ENCODE measurements around the gene CLEC2A.
"Not testable (repeated sequence)": the region's sequence is repeated elsewhere in the genome, so short reads cannot be mapped to it uniquely, and the experiment has no call there.

The CLEC2A gene, protein sequence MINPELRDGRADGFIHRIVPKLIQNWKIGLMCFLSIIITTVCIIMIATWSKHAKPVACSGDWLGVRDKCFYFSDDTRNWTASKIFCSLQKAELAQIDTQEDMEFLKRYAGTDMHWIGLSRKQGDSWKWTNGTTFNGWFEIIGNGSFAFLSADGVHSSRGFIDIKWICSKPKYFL
- 0 reads per million in 2 experiments for total RNA-seq

DNA sequence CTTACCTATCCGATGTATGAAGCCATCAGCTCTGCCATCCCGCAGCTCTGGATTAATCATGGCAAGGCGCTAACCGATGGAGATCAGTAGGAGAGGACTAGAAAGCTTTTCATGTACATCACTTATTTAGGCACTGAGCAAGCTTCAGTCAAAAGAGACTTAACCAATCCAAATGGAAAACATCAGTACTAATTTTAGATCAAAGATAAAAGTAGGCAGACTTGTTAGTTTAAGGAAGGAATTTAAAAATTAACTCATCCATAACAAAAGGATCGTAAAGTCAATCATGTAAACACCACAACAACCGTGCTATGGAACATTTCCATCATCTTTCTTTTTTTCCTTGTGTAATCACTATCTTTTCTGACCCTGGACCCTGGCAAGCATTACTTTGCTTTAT lies at the start of gene CLEC2A:
CLEC2A (minus strand) TSS at position 101 of the 400 bp plus-strand sequence; CDS start at position 60, 41 bp downstream.
- DNase-seq (ENCODE audit: low read depth) = no peak

DNA sequence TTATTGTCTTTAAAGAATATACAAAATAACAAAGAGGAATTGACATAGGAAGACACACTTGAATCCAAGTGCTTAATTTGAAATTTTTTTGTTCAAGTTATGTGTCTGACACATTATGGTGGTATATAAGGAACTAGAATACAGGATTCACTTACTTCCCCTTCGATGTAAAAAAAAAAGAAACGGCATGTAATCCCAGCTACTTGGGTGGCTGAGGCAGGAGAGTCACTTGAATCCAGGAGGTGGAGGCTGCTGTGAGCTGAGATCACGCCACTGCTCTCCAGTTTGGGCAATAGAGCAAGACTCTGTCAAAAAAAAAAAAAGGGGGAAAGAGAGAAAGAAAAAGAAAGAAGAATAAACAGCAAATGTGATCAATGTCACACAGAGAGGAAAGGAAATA lies 48.0 kb upstream of the CLEC2A start:
- DNase-seq (ENCODE audit: low read depth) = no peak

DNA sequence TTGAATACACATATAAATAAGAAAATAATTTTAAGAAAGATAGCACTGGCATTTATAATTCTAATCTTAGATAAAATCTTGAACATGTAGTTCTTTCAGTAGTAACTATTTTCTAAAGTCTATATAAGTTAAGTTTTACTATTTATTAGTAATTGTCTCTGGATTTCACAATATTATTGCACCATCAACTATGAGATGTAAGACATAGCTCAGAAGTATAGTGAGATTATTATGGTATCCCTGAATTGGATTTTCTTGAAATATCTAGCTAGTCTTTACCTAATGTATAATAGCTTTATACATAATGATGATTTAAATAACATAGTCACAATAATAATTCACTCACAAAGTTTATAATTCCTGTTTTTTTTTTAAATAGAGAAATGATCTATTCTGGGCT lies 45.7 kb upstream of the CLEC2A start:
- DNase-seq (ENCODE audit: low read depth) = no peak

DNA sequence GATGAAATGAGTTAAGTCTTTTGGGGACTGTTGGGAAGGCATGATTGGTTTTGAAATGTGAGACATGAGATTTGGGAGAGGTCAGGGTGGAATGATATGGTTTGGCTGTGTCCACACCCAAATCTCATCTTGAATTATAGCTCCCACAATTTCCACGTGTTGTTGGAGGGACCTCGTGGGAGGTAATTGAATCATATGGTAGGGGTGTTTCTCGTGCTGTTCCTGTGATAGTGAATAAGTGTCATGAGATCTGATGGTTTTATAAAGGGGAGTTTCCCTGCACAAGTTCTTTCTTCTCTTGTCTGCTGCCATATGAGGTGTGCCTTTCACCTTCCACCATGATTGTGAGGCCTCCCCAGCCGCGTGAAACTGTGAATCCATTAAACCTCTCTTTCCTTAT lies 44.5 kb upstream of the CLEC2A start:
- not testable (repeated sequence) for DNase-seq (ENCODE audit: low read depth)

DNA sequence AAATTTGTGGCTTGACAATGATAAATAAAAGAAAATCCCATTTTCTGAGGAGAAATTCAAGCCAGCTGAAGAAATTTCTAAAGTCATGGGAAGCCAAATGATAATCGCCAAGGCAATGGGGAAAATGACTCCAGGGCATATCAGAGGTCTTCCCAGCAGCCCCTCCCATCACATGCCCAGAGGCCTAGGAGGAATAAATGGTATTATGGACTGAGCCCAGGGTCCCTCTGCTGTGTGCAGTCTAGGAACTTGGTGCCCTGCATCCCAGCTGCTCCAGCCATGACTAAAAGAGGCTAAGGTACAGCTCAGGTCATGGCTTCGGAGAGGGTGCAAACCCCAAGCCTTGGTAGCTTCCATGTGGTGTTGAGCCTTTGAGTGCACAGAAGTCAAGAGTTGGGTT lies 43.4 kb upstream of the CLEC2A start:
- DNase-seq (ENCODE audit: low read depth) = no peak

DNA sequence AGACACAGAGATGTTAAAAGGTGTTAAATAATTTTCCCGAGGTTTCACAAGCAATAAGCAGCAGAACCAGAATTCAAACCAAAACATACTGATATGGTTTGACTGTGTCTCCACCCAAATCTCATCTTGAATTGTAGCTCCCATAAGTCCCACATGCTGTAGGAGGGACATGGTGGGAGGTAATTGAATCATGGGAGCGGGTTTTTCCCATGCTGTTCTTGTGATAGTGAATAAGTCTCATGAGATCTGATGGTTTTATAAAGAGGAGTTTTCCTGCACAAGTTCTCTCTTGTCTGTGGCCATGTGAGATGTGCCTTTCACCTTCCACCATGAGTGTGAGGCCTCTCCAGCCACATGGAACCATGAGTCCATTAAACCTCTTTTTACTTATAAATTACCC lies 42.6 kb upstream of the CLEC2A start:
- not testable (repeated sequence) for DNase-seq (ENCODE audit: low read depth)

DNA sequence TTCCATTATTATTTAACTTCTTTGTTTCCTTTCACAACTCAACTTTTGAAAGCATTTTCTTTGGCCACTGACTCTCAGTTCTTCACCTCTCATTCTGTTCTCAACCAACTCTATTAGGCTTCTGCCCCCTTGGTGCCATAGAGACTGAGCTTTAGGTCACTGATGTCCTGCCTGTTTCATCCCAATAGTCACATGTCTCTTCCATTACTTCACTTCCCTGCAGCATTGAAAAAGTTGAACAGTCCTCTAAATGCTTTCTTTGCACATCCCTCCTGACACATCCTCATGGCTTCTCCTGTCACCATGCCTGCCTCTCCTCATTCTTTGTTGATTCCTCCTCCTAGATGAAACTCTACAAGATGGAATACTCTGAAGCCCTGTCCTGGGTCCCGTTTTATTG lies 41.8 kb upstream of the CLEC2A start:
- no peak for DNase-seq (ENCODE audit: low read depth)

DNA sequence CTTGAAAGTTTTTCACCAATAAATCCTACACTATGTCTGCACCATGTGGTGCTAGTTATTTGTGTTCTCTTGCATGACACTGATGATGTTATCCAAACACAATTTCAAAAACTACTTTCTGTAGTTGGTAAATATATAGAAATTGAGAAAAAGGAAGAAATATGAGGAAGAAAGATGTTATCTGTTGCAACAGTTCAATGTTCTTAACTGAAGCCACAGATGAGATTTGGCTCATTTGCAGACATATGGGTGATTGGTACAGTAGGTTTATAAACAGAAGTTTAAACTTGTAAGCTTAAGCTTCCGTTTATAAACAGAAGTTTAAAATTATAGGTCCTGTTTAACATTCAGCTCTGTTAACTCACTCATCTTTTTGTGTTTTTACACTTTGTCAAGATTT lies 39.0 kb upstream of the CLEC2A start, which contains the start of gene CLEC12A:
CLEC12A (plus strand) TSS at position 229 of the 400 bp plus-strand sequence. CDS start 188 bp downstream, outside the sequence.
- no peak for DNase-seq (ENCODE audit: low read depth)

DNA sequence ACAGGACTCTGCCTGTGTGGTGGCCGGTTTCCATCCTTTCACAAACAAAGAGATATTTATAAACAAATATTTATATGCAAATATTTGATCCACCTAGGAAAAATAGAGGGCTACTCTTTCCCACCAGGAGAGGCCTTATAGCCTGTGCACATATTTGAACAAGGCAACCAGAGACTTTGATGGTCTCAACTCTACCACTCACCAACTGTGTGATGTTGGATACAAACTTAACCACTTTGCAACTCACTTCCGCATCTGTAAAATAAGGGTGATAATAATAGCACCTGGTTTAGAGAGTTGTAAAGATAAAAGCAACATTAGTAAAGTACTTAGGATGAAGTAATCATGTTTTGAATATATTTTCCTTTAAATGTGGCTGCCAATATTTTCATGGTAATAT lies 37.5 kb upstream of the CLEC2A start:
- DNase-seq (ENCODE audit: low read depth) = no peak

DNA sequence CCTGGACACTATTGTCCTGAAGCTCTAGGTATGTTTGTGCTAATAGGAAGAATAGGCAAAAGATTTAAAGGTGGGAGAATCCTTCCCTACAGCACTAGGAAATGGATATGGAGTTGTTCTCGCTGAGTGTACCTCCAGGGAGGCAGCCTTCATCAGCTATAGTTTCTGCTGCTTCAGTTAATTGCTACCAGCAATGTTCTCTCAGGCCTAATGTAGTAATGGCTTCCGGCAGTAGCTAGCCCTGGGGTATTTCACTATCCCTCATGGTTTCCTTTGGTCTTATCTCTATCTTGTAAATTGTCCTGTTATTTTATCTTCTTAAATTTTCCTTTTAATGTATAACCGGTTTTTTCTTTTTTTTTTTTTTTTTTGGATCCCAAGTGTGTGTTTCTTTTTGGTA lies 29.7 kb upstream of the CLEC2A start:
- no peak for DNase-seq (ENCODE audit: low read depth)

DNA sequence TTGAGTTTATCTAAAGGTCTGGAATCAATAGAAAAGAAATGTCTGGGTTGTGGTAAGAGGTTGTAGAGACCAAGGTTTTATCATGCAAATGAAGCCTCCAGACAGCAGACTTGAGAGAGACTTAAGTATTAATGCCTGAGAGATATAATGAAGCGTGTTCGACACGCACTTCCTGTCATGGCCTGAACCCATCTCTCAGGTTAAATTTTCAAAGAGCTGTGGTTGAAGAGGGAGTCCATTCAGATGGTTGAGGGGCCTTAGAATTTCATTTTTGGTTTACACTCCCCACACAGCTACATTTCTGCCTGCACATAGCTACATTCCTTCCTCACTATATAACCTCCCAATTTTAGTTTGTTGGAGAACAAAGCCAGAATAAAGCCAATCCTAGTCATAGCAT lies 28.9 kb upstream of the CLEC2A start:
- no peak for DNase-seq (ENCODE audit: low read depth)

DNA sequence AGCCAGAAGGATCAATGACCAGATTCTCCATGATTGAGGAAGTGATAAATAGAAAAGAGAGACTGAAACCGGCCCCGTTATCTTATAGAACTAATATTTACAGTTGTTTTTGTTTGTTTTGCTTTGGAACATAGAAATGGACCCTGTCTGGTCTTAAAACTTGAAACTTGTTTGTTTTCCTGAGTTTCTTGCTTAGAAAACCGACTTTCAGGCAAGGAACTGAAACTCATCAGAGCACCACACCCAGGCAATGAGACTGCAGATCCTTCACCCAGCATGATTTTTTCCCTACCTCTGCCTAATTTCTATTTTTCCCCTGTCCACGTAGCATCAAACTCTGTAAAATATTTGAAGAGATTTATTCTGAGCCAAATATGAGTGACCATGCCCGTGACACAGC lies 28.4 kb upstream of the CLEC2A start:
- DNase-seq (ENCODE audit: low read depth) = no peak

DNA sequence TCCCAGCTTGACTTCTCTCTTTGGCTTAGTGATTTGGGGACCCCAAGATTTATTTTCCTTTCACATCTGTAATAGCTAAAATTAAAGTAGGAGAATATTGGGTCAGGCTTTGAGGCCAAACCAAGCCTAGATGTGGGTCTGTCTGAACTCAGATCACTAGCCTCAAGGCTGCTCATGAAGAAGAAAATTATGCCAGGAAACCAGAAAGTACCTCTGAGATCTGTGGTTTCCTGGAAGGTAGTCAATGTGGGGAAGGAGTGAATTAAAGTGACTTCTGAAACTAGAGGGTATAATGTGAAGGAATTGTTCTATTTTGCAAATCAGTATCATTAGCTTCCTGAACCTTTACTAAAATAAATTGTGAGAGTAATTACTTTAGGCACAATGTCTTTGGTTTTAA lies 25.7 kb upstream of the CLEC2A start:
- DNase-seq (ENCODE audit: low read depth) = no peak

DNA sequence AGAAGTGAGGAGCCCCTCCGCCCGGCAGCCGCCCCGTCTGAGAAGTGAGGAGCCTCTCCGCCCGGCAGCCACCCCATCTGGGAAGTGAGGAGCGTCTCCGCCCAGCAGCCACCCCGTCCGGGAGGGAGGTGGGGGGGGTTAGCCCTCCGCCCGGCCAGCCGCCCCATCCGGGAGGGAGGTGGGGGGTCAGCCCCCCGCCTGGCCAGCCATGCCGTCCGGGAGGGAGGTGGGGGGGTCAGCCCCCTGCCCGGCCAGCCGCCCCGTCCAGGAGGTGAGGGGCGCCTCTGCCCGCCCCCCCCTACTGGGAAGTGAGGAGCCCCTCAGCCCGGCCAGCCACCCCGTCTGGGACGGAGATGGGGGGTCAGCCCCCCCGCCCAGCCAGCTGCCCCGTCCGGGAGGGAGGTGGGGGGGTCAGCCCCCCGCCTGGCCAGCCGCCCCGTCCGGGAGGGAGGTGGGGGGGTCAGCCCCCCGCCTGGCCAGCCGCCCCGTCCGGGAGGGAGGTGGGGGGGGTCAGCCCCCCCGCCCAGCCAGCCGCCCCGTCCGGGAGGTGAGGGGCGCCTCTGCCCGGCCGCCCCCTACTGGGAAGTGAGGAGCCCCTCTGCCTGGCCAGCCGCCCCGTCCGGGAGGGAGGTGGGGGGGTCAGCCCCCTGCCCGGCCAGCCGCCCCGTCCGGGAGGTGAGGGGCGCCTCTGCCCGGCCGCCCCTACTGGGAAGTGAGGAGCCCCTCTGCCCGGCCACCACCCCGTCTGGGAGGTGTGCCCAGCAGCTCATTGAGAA lies 21.0 kb upstream of the CLEC2A start:
- DNase-seq (ENCODE audit: low read depth) = not testable (repeated sequence)

DNA sequence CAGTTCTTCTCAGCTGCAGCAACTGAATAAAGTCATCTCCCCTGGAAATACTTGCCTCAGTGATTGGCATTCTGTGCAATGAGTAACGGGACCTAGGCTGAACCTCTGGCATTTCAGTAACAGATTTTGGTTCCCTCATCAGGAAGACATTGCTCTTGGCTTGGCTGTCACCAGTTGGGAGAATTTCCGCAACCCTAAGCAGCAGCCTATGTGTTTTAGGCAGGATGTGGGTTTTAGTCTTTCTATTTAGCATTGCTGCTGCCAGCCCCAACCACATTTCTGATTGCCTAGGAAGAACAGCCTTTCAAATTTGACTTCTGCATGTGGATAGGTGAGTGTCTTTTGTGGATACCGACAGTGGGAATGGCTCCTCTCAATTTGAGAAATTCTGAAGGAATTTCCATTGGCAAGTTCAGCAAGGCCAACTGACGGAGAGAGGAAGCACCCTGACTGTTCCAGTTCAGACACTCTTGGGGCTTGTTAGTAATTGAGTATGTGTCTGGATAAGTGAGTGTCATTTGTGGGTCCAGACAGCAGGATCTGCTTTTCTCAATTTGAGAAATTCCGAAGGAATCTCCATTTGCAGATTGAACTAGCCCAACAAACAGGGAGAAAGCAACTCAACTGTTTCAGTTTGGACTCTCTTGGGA lies 19.0 kb upstream of the CLEC2A start:
- peak; percentile 12 for DNase-seq (ENCODE audit: low read depth)

DNA sequence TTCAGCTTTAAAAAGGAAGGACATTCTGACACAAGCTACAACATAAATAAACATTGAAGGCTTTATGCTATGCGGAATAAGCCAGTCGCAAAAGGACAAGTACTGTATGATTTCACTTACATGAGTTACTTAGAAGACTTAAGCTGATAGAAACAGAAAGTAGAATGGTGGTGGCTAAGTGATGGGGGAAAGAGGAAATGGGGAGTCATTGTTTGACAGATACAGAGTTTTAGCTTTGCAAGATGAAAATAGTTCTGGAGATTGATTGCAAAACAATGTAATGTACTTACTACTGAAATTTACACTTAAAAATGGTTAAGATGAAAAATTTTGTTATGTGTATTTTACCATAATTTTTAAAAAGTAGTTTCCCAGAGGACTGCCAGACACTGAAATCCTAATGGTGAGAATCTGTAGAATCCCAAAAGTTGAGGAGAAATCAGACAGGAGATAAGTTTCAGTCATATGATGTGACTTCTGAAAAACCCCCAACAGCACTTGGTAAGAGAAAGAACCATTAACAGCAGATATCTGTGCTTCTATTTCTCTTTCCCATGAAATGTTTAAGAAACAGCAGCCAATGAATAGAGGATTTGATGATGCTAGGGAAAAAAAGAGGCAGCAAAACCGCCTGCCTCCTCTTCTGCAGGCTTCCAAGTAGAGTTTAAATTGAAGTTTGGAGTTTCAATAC lies 16.6 kb upstream of the CLEC2A start:
- DNase-seq (ENCODE audit: low read depth) = no peak

DNA sequence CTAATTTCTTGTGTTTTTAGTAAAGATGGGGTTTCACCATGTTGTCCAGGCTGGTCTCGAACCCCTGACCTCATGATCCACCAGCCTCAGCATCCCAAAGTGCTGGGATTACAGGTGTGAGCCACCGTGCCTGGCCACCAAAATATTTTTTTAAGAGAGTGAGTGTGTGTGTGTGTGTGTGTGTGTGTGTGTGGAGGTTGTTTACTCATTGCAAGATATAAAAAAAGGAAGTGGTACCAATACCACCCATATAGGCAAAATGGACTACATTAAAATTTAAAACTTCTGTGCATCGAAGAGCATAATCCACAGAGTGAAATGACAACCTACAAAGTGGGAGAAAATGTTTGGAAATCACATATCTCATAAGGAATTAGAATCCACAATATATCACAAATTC lies 15.5 kb upstream of the CLEC2A start:
- DNase-seq (ENCODE audit: low read depth) = no peak

DNA sequence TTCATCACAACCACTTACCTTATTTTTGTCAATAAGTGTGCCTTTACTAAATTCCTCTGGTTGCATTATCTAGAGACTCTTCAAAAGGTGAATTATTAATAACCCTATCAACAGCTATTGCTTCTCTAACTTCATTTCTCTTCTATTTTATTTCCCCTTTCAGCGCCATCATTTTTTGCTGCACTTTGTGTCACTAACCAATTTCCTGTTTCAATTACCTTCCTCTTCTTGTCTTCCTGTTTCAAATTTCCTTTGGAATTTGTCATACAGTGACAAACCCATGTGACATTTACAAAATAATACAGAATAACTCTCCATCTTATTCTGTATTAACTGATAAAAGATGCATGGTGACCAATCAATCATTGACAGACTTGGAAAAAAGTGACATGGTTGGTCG lies 12.2 kb upstream of the CLEC2A start:
- DNase-seq (ENCODE audit: low read depth) = no peak

DNA sequence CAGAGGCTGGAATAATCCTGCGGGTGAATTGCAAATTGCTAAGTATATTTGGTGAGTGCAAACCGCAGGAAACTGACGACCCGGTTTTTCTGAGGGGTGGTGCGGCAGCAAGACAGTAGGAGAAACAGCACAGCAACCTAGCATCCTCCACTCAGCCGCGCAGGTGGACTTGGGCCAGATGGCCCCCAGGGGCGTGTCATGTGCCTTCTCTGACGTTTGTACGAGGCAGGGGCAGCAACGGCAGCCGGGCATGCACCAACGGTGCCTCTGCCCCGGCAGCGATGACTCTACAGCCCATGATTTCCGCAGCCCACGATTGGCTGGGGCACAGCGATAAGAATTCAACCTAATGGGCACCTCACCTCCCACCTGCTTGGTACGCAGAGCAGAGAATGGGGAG lies 11.1 kb upstream of the CLEC2A start:
- DNase-seq (ENCODE audit: low read depth) = no peak

DNA sequence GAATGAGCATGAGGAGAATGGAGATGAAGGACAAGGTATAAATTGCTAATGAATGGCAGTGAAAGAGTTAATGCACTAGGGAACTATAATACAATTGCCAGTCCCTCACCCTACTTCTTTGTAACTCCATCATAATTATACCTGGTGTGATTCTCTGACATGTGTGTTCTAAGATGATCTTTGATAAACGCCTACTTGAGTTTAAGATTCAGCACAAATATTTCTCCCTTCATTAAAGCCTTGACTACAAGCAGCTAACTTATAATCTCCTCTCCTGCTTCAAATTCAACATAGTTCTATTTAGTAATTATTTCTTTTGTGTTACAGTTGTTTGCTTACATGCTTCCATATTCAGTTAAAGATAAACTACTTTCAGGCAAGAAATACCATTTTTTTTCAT lies 9.7 kb upstream of the CLEC2A start:
- DNase-seq (ENCODE audit: low read depth) = no peak

DNA sequence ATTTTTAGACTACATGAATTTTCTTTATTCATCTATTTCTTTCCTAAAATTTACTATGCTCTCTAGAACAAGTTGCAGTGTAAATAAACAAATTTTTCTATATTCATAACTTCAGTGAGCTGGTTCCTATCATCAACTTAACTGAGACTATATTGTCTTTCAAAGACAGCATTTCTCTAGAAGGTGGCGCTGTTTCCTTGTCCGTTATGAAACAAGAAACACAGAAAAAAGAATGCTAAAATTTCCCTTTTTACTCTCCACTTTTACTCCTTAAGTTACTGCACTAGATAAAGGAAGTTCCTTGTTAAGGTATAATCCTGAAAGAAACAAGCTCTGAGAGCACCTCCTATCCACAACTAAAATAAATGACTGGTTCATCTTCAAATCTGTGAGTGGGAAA lies 8.2 kb upstream of the CLEC2A start:
- DNase-seq (ENCODE audit: low read depth) = no peak

DNA sequence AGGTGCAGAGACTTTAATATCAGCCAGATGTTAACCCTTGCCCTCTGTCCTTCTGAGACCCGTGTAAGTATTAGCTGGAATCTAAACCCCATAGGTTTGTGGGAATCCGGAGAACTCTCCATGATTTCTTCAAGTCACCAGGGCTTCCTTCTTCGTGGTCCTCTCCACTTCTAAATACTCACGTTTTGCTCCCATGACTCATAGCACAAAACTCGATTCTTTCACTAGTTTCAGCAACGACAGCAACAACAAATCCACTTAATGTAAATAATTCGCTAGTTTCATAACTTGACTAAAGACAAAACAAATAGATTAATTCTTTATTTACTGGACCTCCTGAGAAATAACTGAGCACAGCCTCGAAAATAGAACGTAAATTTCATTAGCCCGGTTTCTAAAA lies 4.4 kb upstream of the CLEC2A start:
- no peak for DNase-seq (ENCODE audit: low read depth)

DNA sequence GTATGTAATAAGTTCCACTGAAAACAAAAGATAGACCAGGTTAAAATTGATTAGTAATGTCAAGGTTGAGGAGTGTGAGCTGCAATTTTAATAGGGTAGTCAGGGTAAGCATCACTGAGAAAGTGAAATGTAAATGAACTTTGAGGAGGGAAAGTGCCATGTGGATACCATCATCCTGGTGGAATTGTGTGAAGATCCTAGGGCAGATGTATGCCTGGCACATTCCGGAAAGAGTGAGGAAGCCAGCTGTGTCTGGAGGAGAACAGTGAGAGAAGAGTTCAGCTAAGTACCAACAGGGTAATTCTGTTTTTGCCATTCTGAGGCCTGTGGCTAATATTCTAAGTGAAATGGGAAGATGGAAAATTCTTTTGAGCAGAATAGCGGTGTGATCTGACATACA lies 2.9 kb upstream of the CLEC2A start:
- DNase-seq (ENCODE audit: low read depth) = no peak
